ENCODE measurements around the gene MTUS2. TPM values are rescaled to one million over a fixed set of nuclear protein-coding genes. Genes with fewer than 3 reads are reported as not detected.

The MTUS2 gene
- total RNA-seq, 6 experiments from 2014 or later = 0.07 to 0.15 (median 0.14) TPM; not detected in 1

DNA sequence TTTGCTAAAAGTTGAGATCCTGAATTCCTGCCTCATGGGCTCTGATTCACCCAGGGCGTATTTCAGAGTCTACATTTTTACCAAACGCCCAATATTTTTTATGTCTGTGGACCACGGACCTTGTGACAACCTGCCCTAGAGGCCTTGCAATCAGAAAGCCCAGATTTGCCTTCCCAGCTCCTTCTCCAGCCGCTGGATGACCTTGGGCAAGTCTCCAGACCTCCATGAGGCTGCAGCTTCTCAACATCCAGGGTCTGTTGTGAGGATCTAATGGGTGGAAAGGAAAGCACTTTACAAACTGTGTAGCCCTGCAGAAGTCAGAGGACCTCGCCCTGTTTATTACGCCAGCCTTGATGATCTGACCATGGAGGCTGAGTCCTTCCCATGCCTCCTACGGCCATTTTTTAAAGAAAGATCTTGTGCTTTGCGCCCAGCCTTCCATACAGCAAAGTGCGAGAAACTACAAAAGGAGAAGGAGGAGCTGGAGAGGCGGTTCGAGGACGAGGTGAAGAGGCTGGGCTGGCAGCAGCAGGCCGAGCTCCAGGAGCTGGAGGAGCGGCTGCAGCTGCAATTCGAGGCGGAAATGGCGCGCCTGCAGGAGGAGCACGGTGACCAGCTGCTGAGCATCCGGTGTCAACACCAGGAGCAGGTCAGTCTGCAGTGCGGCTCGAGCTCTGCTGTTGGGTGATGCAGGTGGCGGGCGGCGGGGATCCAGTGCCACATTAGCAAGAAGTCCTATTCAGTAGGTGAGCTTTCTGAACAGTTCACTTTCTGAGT is 659.8 kb downstream of the MTUS2 start:
- Mint-ChIP-seq H3K4me1 (ENCODE audit: low read depth) (peaks cover 12% of the 10 kb centered on the region), H3K36me3 (ENCODE audit: low read depth) (no peaks in the 10 kb centered on the region), H3K4me3 (no peak overlapping the region), H3K9me3 (no peaks in the 10 kb centered on the region), H3K27ac (no peak overlapping the region), H3K27me3 (ENCODE audit: insufficient read depth) (peaks cover 14% of the 10 kb centered on the region)
- TF ChIP-seq CTCF (IDR thresholded peaks at IDR 0.05) = no peak
- DNase-seq = no peak

GRCh38 chr13:29480893-29481525 is 660.9 kb downstream of the MTUS2 start:
- no peak overlapping the region; the same call in 1 of the 2 replicates for H3K27ac Mint-ChIP-seq
- TF ChIP-seq CTCF (IDR thresholded peaks at IDR 0.05) = no peak
- H3K9me3 Mint-ChIP-seq = no peaks in the 10 kb centered on the region
- H3K27me3 Mint-ChIP-seq (ENCODE audit: insufficient read depth) = peaks cover 17% of the 10 kb centered on the region
- DNase-seq = no peak
- H3K36me3 Mint-ChIP-seq (ENCODE audit: low read depth) = no peaks in the 10 kb centered on the region; the same call in 1 of the 2 replicates
- H3K4me1 Mint-ChIP-seq (ENCODE audit: low read depth) = peaks cover 6% of the 10 kb centered on the region; the same call in 1 of the 2 replicates
- no peak overlapping the region for H3K4me3 Mint-ChIP-seq

- H3K9me3 Mint-ChIP-seq = no peaks in the 10 kb centered on the region
- H3K4me3 Mint-ChIP-seq = no peak overlapping the region
Measured at GRCh38 chr13:29481603-29482002, 661.5 kb downstream of the MTUS2 start.

DNA sequence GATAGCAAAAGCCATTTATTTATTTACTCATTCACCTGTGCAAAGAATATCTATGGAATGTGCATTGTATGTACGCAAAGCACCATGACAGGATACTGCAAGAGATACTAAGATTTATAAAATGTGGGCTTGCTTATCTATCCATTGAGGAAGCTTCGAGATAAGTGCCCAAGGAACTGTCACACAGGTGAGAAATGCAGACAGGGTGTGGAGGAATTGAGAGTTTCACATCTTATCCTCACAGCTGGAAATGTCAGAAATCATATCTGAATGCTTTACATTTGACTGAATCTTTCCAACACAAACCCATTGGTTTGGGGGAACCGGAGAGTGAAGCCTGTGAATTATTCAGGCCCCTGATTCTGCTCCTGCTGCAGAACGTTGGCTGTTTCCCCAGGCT is 662.4 kb downstream of the MTUS2 start:
- Mint-ChIP-seq H3K27me3 (ENCODE audit: insufficient read depth) (peaks cover 17% of the 10 kb centered on the region), H3K27ac (no peak overlapping the region), H3K9me3 (no peaks in the 10 kb centered on the region), H3K4me3 (no peak overlapping the region), H3K4me1 (ENCODE audit: low read depth) (peaks cover 6% of the 10 kb centered on the region; the same call in 1 of the 2 replicates), H3K36me3 (ENCODE audit: low read depth) (no peaks in the 10 kb centered on the region; the same call in 1 of the 2 replicates)
- TF ChIP-seq CTCF (IDR thresholded peaks at IDR 0.05) = no peak
- DNase-seq = no peak

More at GRCh38 chr13:29481603-29482002, 661.5 kb downstream of the MTUS2 start:
- Mint-ChIP-seq H3K27me3 (ENCODE audit: insufficient read depth) (peaks cover 17% of the 10 kb centered on the region), H3K4me1 (ENCODE audit: low read depth) (peaks cover 6% of the 10 kb centered on the region; the same call in 1 of the 2 replicates), H3K36me3 (ENCODE audit: low read depth) (no peaks in the 10 kb centered on the region; the same call in 1 of the 2 replicates), H3K27ac (no peak overlapping the region)
- TF ChIP-seq CTCF (IDR thresholded peaks at IDR 0.05) = no peak
- DNase-seq = no peak

- Mint-ChIP-seq H3K36me3 (ENCODE audit: low read depth) (no peaks in the 10 kb centered on the region; the same call in 1 of the 2 replicates), H3K4me3 (no peak overlapping the region), H3K27me3 (ENCODE audit: insufficient read depth) (peaks cover 17% of the 10 kb centered on the region), H3K4me1 (ENCODE audit: low read depth) (peaks cover 6% of the 10 kb centered on the region; the same call in 1 of the 2 replicates), H3K9me3 (no peaks in the 10 kb centered on the region), H3K27ac (no peak overlapping the region)
- TF ChIP-seq CTCF (IDR thresholded peaks at IDR 0.05) = no peak
- no peak for DNase-seq
Measured at GRCh38 chr13:29483211-29483610, 663.1 kb downstream of the MTUS2 start.

All from HFFc6 (cell line).